Motor neuron (in vitro differentiated cells): ENCODE results near the gene FRZB. TPM values are rescaled to one million over a fixed set of nuclear protein-coding genes. Genes with fewer than 3 reads are reported as not detected.

Experiments
- ATAC-seq, 8 experiments: fragments of 200-7000 bp; cut with Tn5 transposase; replicated peaks in 6 of 8; 2 replicates each; pipeline ENCODE4 v1.8.0; 2021; ENCODE audit warnings: mild to moderate bottlenecking in 8 of 8, moderate library complexity in 8 of 8
- H3K27ac ChIP-seq, 2 donors: fragments of 250-450 bp; sonication (Bioruptor Pico); 2 replicates each; pipeline ENCODE4 v1.9.0; 2021; ENCODE audit warnings: antibody characterized with exemption in 2 of 2, mild to moderate bottlenecking in 2 of 2, moderate library complexity in 1 of 2
- H3K4me1 ChIP-seq, 2 donors: fragments of 250-450 bp; sonication (Bioruptor Pico); replicated peaks in 1 of 2; 2 replicates each; pipeline ENCODE4 v1.6.1; 2021; ENCODE audit warnings: antibody characterized with exemption in 2 of 2, mild to moderate bottlenecking in 2 of 2, moderate library complexity in 1 of 2
- H3K4me3 ChIP-seq, 5 donors: fragments of 250-450 bp; sonication (Bioruptor Pico); 2 replicates each; pipeline ENCODE4 v1.9.0; 2021; ENCODE audit warnings: antibody characterized with exemption in 5 of 5, mild to moderate bottlenecking in 5 of 5, moderate library complexity in 4 of 5
- WGBS, 10 experiments: fragments of 450-650 bp; shearing (Covaris generic); methylation state at CpG; one replicate each; pipeline ENCODE4 v1.0.0; 2022; 5-methylcytosine and 5-hydroxymethylcytosine counted together
- in situ Hi-C, 9 experiments: fragments of 400-800 bp; cut with MboI; loops; one replicate each; pipeline ENCODE4 v1.15.0; 2021; ENCODE audit warnings: low sequenced_read_pairs in 9 of 9, low pct_unique_long_range_greater_than_20kb in 2 of 9; ENCODE audit not compliant: unreplicated experiment in 9 of 9
- total RNA-seq, 8 experiments: library from RNA; unstranded; fragments of 300-600 nt; gene quantifications; 2 replicates each; pipeline versions ENCODE4 v1.2.3 to v1.2.4, GENCODE V29; 2022

Gene FRZB
- total RNA-seq, 8 experiments from 2014 or later, result 0.25 to 32.1 (median 2.3) TPM

DNA sequence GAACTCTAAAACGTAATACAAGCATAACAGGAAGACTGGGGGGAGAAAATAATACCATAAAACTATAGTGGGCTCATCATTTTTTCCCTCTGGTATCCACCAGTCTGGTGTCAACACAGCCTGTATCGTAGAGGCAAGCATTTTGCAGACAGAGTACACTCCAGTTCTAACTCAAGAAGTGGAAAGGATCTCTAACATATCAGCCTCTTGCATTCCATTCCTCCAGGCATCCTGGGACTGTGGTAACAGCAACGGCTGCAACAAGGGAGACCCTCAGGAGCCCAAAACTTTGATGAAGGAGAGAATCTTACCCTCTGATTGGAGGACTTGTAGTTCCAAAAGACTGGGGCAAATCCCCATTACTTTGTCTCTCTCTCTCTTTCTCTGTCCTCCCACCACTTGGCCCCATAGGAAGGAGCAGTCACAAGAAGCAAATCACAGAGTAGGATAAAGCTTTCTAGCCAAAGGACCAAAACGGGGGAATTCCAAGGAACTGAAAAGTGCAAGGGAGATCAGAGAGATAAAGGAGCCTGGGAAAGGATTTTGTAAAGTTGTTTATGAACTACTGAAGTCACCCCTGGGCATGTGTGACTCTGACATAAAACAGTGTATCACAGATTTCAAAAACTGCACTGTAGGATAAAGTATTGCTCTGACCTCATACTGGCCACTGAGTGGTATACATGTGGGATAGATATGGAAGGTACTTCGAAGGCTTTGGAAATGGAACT is 11.9 kb downstream of the FRZB start:
- H3K4me1 ChIP-seq, result no peaks in the 10 kb centered on the region
- WGBS, 10 experiments, result 0 to 100% (median 68%) methylated on average over 1 to 5 of the region's 5 CpGs
- no peak overlapping the region for H3K27ac ChIP-seq
- peak in 2 of 8 experiments; percentile 65 for ATAC-seq
- no peak overlapping the region for H3K4me3 ChIP-seq
- in situ Hi-C loops, result no loop called here

DNA sequence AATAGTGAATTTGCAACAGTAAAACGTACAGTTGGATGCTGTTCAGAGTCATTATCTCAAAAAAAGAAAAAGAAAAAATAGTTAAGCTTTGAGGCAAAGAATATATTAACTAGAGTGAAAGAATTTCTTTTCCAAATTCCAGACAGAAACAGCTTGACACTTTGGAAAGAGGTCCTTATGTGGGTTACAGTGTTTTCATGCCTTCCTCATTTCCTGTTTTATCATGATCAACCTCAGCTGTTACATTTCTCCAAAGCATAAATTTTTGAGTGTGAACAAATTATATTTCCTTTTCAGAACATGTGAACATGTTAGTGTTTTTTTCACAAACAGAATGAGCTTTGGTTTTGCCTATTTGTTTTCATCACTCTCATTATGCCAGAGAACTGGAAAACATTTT is 13.6 kb downstream of the FRZB start:
- H3K4me3 ChIP-seq, result no peak overlapping the region
- no peak overlapping the region for H3K27ac ChIP-seq
- in situ Hi-C loops, result no loop called here
- 22 to 93% (median 77%) methylated on average over 1 of the region's 1 CpG; no CpG with 5 or more reads in 2 of the 10 experiments for WGBS, 10 experiments
- no peak for ATAC-seq
- no peaks in the 10 kb centered on the region for H3K4me1 ChIP-seq

DNA sequence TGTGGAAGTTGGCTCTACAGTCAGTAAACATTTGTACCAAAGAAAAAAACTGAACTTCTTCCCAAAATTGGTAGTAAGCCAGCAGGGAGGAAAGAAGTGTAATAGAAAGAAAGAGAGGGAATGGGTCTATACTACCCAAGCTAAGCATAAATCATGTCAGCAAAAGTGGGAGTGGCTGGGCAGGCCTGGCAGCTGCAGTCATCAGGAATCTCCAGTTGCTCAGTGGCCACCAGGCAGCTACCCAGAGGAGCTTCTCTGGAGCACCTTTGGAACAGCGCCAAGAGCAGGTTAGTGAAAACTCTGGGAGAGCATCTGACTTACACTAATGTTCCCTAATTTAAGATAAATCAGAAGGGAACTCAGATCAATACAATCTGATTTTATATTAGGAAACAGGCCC is 14.3 kb downstream of the FRZB start:
- Histone ChIP-seq H3K4me3 (no peak overlapping the region), H3K4me1 (no peaks in the 10 kb centered on the region), H3K27ac (no peak overlapping the region)
- ATAC-seq, result peak in 2 of 8 experiments; percentile 22
- in situ Hi-C loops, result no loop called here
- 50 to 100% (median 100%) methylated on average over 1 of the region's 1 CpG; no CpG with 5 or more reads in 3 of the 10 experiments for WGBS, 10 experiments

DNA sequence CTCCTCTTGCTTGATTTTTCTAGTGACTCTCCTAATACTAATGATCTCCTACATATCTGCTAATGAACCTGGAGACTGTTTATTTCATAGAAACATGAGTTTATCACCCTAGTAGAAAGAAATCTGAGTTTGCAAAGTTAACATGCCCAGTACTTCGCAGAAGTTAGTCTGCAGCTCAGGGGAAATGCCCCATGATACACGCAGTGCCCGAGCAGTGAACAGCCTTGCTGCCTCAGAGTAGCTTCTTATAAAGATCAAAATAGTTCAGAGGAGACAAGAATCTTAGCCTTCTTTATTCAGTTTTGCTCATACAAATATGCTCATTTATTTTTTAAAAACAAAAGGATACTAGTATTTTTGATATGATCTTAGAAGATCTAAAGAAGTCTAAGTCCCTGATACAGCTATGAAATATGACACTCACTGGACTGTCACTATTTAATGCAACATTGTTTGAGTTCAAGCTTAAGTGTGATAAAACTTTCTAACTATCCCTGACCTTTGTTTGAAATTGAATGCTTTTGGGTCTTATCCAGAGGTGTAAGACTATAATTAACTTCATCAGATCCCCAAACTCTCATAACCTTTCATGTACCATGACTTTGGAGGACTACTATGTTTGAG is 20.5 kb downstream of the FRZB start:
- ATAC-seq, result peak in 1 of 8 experiments; percentile 32
- in situ Hi-C loops, result no loop called here

DNA sequence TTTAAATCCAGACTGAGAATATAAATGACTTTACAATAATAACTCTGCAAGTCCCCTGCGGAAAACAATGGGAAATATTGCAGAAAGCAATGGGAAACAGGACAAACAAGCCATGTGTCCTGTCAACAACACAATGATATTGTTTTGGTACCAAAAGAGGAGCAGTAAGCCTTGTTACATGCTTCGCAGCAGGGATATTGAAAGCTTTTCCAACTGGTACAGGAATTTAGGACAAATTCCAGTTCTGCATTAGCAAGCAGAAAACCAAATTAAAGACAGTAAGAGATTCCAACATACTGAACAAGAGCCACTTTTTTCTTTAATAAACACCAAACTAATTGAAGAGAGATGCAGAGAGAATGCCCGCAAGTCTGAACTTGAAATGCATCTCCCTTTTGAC is 30.0 kb downstream of the FRZB start:
- in situ Hi-C loops, result no loop called here
- H3K4me3 ChIP-seq, result no peak overlapping the region
- H3K4me1 ChIP-seq, result peaks cover 18 to 36% of the 10 kb centered on the region in 2 donors
- 0 to 100% (median 81%) methylated on average over 1 to 3 of the region's 3 CpGs; no CpG with 5 or more reads in 1 of the 10 experiments for WGBS, 10 experiments
- ATAC-seq, result peak in 1 of 8 experiments; percentile 18
- no peak overlapping the region for H3K27ac ChIP-seq

More for the DNA sequence above, 20.5 kb downstream of the FRZB start:
- WGBS, 10 experiments, result 72 to 100% (median 86%) methylated on average over 1 to 3 of the region's 3 CpGs; no CpG with 5 or more reads in 3 of the 10 experiments
- Histone ChIP-seq H3K27ac (no peak overlapping the region), H3K4me3 (no peak overlapping the region), H3K4me1 (peaks cover 0 to 9% of the 10 kb centered on the region in 2 donors)

DNA sequence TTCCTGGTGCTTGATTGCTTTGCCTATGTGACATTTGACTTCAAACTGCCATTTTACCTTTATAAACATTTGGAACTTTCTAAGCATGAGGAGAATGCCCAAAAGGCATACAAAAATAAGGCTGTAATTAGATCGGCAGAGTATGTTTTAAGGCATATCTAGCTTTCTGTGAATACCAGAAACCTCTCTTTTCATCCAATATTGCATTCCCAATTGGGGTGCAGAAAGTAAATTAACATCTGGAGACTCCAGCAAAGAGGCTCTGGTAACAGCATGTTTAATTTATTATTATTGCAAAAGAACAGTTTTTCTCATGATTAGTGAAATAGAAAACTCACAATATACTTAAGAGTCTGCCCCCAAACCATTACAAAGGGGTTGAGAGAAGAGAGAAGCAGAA is 32.1 kb downstream of the FRZB start:
- in situ Hi-C loops, result no loop called here
- Histone ChIP-seq H3K27ac (no peak overlapping the region), H3K4me1 (peaks cover 17 to 36% of the 10 kb centered on the region in 2 donors), H3K4me3 (no peak overlapping the region)
- WGBS, 10 experiments, result 0 to 100% (median 86%) methylated on average over 1 of the region's 1 CpG
- ATAC-seq, result no peak

DNA sequence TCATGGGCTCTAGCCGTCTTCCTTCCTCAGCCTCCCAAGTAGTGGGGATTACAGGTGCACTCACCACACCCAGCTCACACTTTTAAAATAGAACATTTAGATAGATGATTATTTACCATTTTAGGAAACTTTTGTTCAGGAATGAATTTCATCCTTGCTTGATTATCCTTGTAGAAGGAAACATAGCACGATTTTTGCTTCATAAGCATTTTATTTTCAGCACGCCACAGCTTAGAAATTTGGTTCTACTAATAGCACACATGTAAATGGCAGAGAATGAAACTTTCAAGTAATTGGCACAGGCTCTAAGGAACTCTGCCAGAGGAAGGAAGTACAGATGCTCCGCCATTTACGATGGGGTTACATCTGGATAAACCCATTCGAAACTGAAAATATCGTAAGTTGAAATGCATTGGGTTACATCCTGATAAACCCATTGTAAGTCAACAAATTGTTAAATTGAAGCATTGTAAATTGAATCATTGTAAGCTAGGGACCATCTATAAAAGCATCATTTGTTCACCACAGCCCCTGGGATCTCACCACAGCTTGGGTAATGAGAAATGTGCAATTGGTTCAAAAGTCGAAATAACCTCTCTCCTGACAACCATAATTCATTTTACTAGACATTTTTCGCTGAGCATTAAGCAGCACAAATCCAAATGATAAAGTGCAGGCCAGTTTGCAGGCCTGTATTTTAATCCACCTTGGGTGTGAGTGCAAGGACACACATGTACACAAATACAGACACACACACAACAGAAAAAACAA is 33.2 kb downstream of the FRZB start:
- ATAC-seq, result peak in 5 of 8 experiments; percentile 65 to 89 (median 82)
- no peak overlapping the region for H3K4me3 ChIP-seq
- 17 to 87% (median 78%) methylated on average over 1 to 9 of the region's 9 CpGs for WGBS, 10 experiments
- H3K4me1 ChIP-seq, result peaks cover 17 to 36% of the 10 kb centered on the region in 2 donors
- no peak overlapping the region for H3K27ac ChIP-seq
- in situ Hi-C loops, result no loop called here

DNA sequence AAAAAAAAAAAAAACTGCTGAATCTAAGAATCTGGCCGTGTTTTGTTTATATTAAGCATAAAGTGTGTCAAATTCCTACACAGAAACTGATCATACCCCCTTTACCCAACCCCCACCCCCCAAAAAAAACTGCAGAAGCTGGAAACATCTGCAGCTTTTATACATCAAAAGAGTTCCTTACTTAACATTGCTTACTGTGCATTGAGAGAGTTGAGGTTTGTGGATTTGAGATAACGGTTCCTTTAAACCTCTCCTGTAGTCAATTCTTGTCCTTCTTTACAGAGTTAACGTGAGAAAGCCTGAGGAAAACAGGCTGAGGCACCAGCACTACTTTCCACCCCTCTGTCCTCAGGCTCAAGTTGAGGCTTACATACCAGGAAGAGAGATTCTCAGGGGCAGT is 34.5 kb downstream of the FRZB start:
- ATAC-seq, result no peak
- H3K4me3 ChIP-seq, result no peak overlapping the region
- peaks cover 17 to 36% of the 10 kb centered on the region in 2 donors for H3K4me1 ChIP-seq
- in situ Hi-C loops, result no loop called here
- H3K27ac ChIP-seq, result no peak overlapping the region
- 0 to 100% (median 64%) methylated on average over 1 to 3 of the region's 3 CpGs; no CpG with 5 or more reads in 1 of the 10 experiments for WGBS, 10 experiments

DNA sequence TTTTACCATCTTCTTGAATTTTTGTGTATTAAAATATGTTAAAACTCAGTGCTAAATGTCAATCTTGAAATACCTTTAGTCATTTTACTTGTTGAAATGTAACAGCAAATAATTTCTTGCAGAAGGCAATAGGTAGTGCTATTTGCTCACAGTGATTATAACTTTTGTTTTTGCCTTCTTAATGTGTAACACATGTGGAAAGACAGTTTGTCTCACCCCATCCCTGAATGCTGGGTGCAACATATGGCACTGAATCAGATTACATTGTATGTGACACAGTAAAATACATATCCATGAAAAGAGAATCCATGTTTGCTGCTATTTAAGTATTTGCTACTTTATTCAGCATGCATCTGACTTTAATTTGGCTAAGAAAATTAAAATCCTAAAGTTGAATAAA is 35.3 kb downstream of the FRZB start:
- Histone ChIP-seq H3K27ac (no peak overlapping the region), H3K4me1 (peaks cover 25 to 43% of the 10 kb centered on the region in 2 donors), H3K4me3 (no peak overlapping the region)
- peak in 2 of 8 experiments; percentile 26 to 50 for ATAC-seq
- in situ Hi-C loops, result no loop called here

DNA sequence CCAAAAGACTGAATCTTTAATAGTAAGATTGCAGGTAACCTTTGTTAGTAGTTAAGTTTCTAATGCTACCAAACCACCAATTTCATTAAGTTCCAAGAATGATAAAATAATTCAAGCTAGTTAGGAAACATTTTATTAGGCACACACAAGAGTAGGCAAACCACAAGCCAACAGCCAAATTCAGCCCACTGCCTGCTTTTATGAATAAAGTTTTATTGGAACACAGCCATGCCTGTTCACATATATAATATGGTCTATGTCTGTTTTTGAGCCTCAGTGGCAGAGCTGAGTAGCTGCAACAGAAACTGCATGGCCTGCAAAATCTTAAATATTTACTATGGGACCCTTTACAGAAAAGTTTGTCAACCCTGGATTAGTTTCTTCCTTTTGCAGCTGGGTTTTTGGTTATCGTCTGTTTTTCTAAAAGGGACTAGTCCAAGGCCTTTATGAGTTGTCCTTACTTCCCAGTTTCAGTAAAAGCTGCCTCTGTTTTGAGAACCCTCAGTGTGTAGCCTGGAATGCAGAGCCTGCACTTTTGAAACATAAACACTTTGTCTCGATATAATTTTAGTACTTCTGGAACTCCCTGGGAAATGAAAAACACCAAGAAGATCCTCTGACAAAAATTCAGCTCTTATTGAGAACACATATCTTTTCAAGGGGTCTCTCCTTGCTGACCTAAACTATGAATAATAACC is 39.1 kb downstream of the FRZB start:
- ATAC-seq, result no peak
- Histone ChIP-seq H3K27ac (no peak overlapping the region), H3K4me3 (no peak overlapping the region), H3K4me1 (peaks cover 27 to 34% of the 10 kb centered on the region in 2 donors)
- in situ Hi-C loops, result no loop called here
- 31 to 100% (median 97%) methylated on average over 1 to 2 of the region's 2 CpGs; no CpG with 5 or more reads in 2 of the 10 experiments for WGBS, 10 experiments

DNA sequence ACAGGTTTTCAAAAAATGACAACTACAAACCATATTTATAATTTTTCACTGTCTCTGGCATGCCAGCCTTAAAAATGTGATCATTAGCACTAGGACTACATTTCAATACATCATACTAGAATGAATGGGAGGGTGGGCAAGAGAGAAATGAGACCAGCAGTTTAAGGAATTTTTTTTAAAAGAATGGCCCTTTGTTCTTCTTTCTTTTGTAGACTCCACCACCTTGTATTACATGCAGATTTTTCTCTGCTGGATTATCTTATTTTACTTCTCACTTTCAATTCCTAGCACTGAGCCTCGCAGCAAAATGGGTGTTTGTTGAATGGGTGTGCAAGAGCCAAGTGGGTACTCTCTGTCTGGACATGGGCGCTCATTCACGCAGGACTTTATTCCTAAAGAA is 39.9 kb downstream of the FRZB start:
- WGBS, 10 experiments, result 40 to 93% (median 63%) methylated on average over 1 to 3 of the region's 3 CpGs; no CpG with 5 or more reads in 1 of the 10 experiments
- no peak overlapping the region for H3K4me3 ChIP-seq
- peaks cover 24 to 29% of the 10 kb centered on the region in 2 donors for H3K4me1 ChIP-seq
- no peak overlapping the region for H3K27ac ChIP-seq
- peak in 3 of 8 experiments; percentile 19 to 54 (median 31) for ATAC-seq
- in situ Hi-C loops, result no loop called here

DNA sequence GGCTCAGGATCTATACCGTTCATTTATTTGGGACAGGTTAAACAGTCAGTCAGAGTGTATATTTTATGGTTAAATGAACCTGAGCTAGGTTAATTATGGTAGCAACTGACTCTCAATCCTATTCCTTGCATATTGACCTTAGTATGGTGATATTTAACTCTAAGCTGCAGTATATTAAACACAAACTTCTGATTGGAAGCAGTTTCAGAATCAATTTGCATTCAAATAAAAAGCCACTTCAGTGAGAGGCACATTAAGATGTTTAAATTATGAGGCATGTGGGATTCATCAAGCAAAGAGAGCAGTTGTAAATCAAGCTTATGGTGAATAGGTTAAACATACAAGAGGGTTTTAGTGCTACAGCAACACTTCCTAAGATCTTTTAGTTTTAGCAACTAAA is 40.4 kb downstream of the FRZB start:
- ATAC-seq, result peak in 6 of 8 experiments; percentile 16 to 84 (median 40)
- in situ Hi-C loops, result no loop called here
- no peak overlapping the region for H3K27ac ChIP-seq
- no peak overlapping the region for H3K4me3 ChIP-seq
- WGBS, 10 experiments, result 0 to 80% (median 25%) methylated on average over 1 of the region's 1 CpG; no CpG with 5 or more reads in 1 of the 10 experiments
- H3K4me1 ChIP-seq, result peaks cover 20 to 25% of the 10 kb centered on the region in 2 donors
